Right lobe of liver (tissue), 6 donors: ENCODE results near the gene ADGRL3. TPM values are rescaled to one million over a fixed set of nuclear protein-coding genes. Genes with fewer than 3 reads are reported as not detected.

Source experiments
- ATAC-seq, 4 donors: fragments of 200-7000 bp; cut with Tn5 transposase; one replicate each; pipeline ENCODE4 v1.9.1; 2020; ENCODE audit warnings: mild to moderate bottlenecking in 4 of 4, moderate library complexity in 4 of 4
- DNase-seq, 3 donors: peaks; one replicate each; pipeline ENCODE4 v3.0.0-alpha.2; 2020
- H3K27ac ChIP-seq, 3 donors: fragments of 200-600 bp; one replicate each; pipeline ENCODE4 v1.8.0; 2022
- H3K27me3 ChIP-seq, 2 donors: fragments of 200-600 bp; one replicate each; pipeline ENCODE4 v1.8.0; 2022
- H3K36me3 ChIP-seq, 4 donors: fragments of 200-600 bp; sonication (generic) in 1 of 4; one replicate each; pipeline versions ENCODE4 v1.5.1 to v1.8.0; 2017 to 2022; ENCODE audit warnings: control low read depth in 1 of 4
- H3K4me1 ChIP-seq, 4 donors: fragments of 200-600 bp; sonication (generic) in 1 of 4; one replicate each; pipeline versions ENCODE4 v1.5.1 to v1.8.0; 2017 to 2022; ENCODE audit warnings: control low read depth in 1 of 4
- H3K4me3 ChIP-seq, 3 donors: fragments of 200-600 bp; one replicate each; pipeline ENCODE4 v1.8.0; 2022
- H3K9me3 ChIP-seq, 4 donors: fragments of 200-600 bp; sonication (generic) in 1 of 4; one replicate each; pipeline versions ENCODE4 v1.5.1 to v1.8.0; 2017 to 2022; ENCODE audit warnings: control low read depth in 1 of 4
- CTCF ChIP-seq, 4 donors: fragments of 200-600 bp in 3 of 4; fragments of 450-650 bp in 1 of 4; IDR thresholded peaks; one replicate each; pipeline versions ENCODE4 v1.5.1 to v1.8.0; 2016 to 2022; ENCODE audit warnings: antibody characterized with exemption in 4 of 4, mild to moderate bottlenecking in 2 of 4
- POLR2A ChIP-seq: fragments of 450-650 bp; IDR thresholded peaks from one replicate; pipeline ENCODE4 v1.6.1; 2017; ENCODE audit warnings: antibody characterized with exemption, mild to moderate bottlenecking
- WGBS: methylation state at CpG from one replicate; pipeline ENCODE4 v1.1.6; 2018; ENCODE audit warnings: low coverage, low lambda C conversion rate; ENCODE audit not compliant: insufficient coverage; ENCODE audit errors: missing lambda C conversion rate; 5-methylcytosine and 5-hydroxymethylcytosine counted together
- intact Hi-C, 2 donors: fragments of 100-400 bp; cut with DNase I; formaldehyde crosslinking; loops; one replicate each; pipeline versions ENCODE4 v1.11.2 to v1.14.1; 2022
- total RNA-seq, 6 experiments: library from RNA; depleted of rRNA in 2 of 6; stranded (reverse); fragments of >200 nt in 2 of 6; fragmentation: NEBNext Ultra II Directional in 3 of 6; extraction: Animal tissue kit (Norgen Biotek cat#: 25700) in 3 of 6; gene quantifications; one replicate each; pipeline versions ENCODE4 v1.1.0 to v1.2.4, GENCODE V29; 2016 to 2023
- donor health status: DM: no; HTN: yes; CAD: no.
- donor health status: DM: no; HTN: no; CAD: no.
- donor health status: DM: no; HTN: no; CAD: no.
- donor health status: DM: no; HTN: yes; CAD: no.
- donor health status: DM: no; HTN: yes; CAD: no.

Gene ADGRL3
- total RNA-seq, 6 experiments from 2014 or later, result 0.06 to 1.1 (median 0.35) TPM

- no peak overlapping the region for H3K27ac ChIP-seq
- H3K9me3 ChIP-seq, result no peaks in the 10 kb centered on the region
- ATAC-seq (no peak), DNase-seq (no peak)
- intact Hi-C loops, result no loop called here
- WGBS, result 60% methylated on average over 1 of the region's 1 CpG
- no peaks in the 10 kb centered on the region for H3K4me1 ChIP-seq
- H3K36me3 ChIP-seq, result no peaks in the 10 kb centered on the region
- no peak overlapping the region for H3K4me3 ChIP-seq
- no peak for TF ChIP-seq POLR2A
- no peak for TF ChIP-seq CTCF (IDR thresholded peaks at IDR 0.05)
- H3K27me3 ChIP-seq, result no peaks in the 10 kb centered on the region
Observed at GRCh38 chr4:61648264-61648663, 448.1 kb downstream of the ADGRL3 start.

- no peak for TF ChIP-seq POLR2A
- no peak for TF ChIP-seq CTCF (IDR thresholded peaks at IDR 0.05)
- intact Hi-C loops, result no loop called here
- Histone ChIP-seq H3K27ac (no peak overlapping the region), H3K27me3 (no peaks in the 10 kb centered on the region), H3K9me3 (no peaks in the 10 kb centered on the region), H3K4me3 (no peak overlapping the region), H3K36me3 (no peaks in the 10 kb centered on the region), H3K4me1 (no peaks in the 10 kb centered on the region)
- DNase-seq (no peak), ATAC-seq (no peak)
- WGBS, result 57% methylated on average over 2 of the region's 2 CpGs
Observed at GRCh38 chr4:61657016-61657415, 456.9 kb downstream of the ADGRL3 start.

GRCh38 chr4:61661960-61662359 is 461.8 kb downstream of the ADGRL3 start:
- Histone ChIP-seq H3K4me3 (no peak overlapping the region), H3K4me1 (no peaks in the 10 kb centered on the region), H3K27me3 (no peaks in the 10 kb centered on the region), H3K9me3 (peaks cover 0 to 6% (median 0%) of the 10 kb centered on the region in 4 donors), H3K27ac (no peak overlapping the region), H3K36me3 (no peaks in the 10 kb centered on the region)
- no peak for DNase-seq
- WGBS, result 75% methylated on average over 1 of the region's 7 CpGs
- TF ChIP-seq POLR2A (no peak), CTCF (IDR thresholded peaks at IDR 0.05) (no peak)
- ATAC-seq, result peak in 1 of 4 donors; percentile 18
- intact Hi-C loops, result no loop called here

GRCh38 chr4:61662362-61662761 is 462.2 kb downstream of the ADGRL3 start:
- Histone ChIP-seq H3K4me3 (no peak overlapping the region), H3K36me3 (no peaks in the 10 kb centered on the region)
- intact Hi-C loops, result no loop called here

More at GRCh38 chr4:61662362-61662761, 462.2 kb downstream of the ADGRL3 start:
- no peak for TF ChIP-seq CTCF (IDR thresholded peaks at IDR 0.05)
- TF ChIP-seq POLR2A, result no peak
- H3K27ac ChIP-seq, result no peak overlapping the region
- H3K27me3 ChIP-seq, result no peaks in the 10 kb centered on the region
- no peaks in the 10 kb centered on the region for H3K4me1 ChIP-seq
- no peak for DNase-seq
- no CpG with 5 or more reads among the region's 5 CpGs for WGBS
- peaks cover 0 to 6% (median 0%) of the 10 kb centered on the region in 4 donors for H3K9me3 ChIP-seq
- no peak for ATAC-seq
